Activated CD4-positive, alpha-beta T cell treated with anti-CD3 and anti-CD28 coated beads, Interleukin-2, amount 50 U/mL, for 1 hour (primary cell): Measurements from ENCODE around the gene PLEKHA8.
"Not testable (repeated sequence)": the region's sequence is repeated elsewhere in the genome, so short reads cannot be mapped to it uniquely, and the experiment has no call there.

Experiments
- DNase-seq: peaks from one replicate; pipeline ENCODE4 v3.0.0-alpha.2; 2020

The PLEKHA8 gene

GRCh38 chr7:30068117-30068516, 39.9 kb downstream of the PLEKHA8 start:
- no peak for DNase-seq

GRCh38 chr7:30069096-30069867, 41.1 kb downstream of the PLEKHA8 start:
- DNase-seq, result no peak

- no peak for DNase-seq
Observed at GRCh38 chr7:30070052-30070451, 41.8 kb downstream of the PLEKHA8 start.

GRCh38 chr7:30072735-30073134, 44.5 kb downstream of the PLEKHA8 start:
- DNase-seq, result no peak

GRCh38 chr7:30074422-30075030, 46.3 kb downstream of the PLEKHA8 start:
- DNase-seq, result no peak

- DNase-seq, result no peak
Observed at GRCh38 chr7:30076411-30076810, 48.2 kb downstream of the PLEKHA8 start.

GRCh38 chr7:30078280-30078679, 50.1 kb downstream of the PLEKHA8 start:
- DNase-seq, result no peak

GRCh38 chr7:30079880-30080279, 51.7 kb downstream of the PLEKHA8 start:
- DNase-seq, result no peak

- no peak for DNase-seq
Observed at GRCh38 chr7:30080818-30081217, 52.6 kb downstream of the PLEKHA8 start.

GRCh38 chr7:30082686-30083085, 54.5 kb downstream of the PLEKHA8 start:
- DNase-seq, result no peak

- DNase-seq, result no peak
Observed at GRCh38 chr7:30083334-30083733, 55.1 kb downstream of the PLEKHA8 start.

GRCh38 chr7:30084212-30084611, 56.0 kb downstream of the PLEKHA8 start:
- DNase-seq, result no peak

- DNase-seq, result no peak
Observed at GRCh38 chr7:30086529-30086928, 58.3 kb downstream of the PLEKHA8 start.

GRCh38 chr7:30087371-30087770, 59.2 kb downstream of the PLEKHA8 start:
- no peak for DNase-seq

- DNase-seq, result no peak
Observed at GRCh38 chr7:30088362-30088761, 60.1 kb downstream of the PLEKHA8 start.

GRCh38 chr7:30090111-30090510, 61.9 kb downstream of the PLEKHA8 start:
- no peak for DNase-seq

GRCh38 chr7:30091491-30091912, 63.3 kb downstream of the PLEKHA8 start:
- DNase-seq, result no peak

GRCh38 chr7:30091987-30092386, 63.8 kb downstream of the PLEKHA8 start:
- no peak for DNase-seq

GRCh38 chr7:30093420-30093952, 65.3 kb downstream of the PLEKHA8 start:
- no peak for DNase-seq

- DNase-seq, result not testable (repeated sequence)
Observed at GRCh38 chr7:30098599-30098998, 70.4 kb downstream of the PLEKHA8 start.

- DNase-seq, result no peak
Observed at GRCh38 chr7:30102281-30102680, 74.1 kb downstream of the PLEKHA8 start.

GRCh38 chr7:30104157-30104556, 75.9 kb downstream of the PLEKHA8 start:
- no peak for DNase-seq

- no peak for DNase-seq
Observed at GRCh38 chr7:30112103-30112713, 84.0 kb downstream of the PLEKHA8 start.

GRCh38 chr7:30113144-30113543, 84.9 kb downstream of the PLEKHA8 start:
- no peak for DNase-seq
